Keratinocyte (primary cell): ENCODE results near the gene TMEM204. TPM values are rescaled to one million over a fixed set of nuclear protein-coding genes. Genes with fewer than 3 reads are reported as not detected.
A peak's percentile ranks its signal among the peaks of the same experiment; 100 is the strongest.

Experiments used
- DNase-seq: peaks from one replicate; pipeline ENCODE4 v3.0.0-alpha.2; 2011; ENCODE audit warnings: low read depth, missing footprints, low spot score
- FAIRE-seq: peaks from 2 replicates; lab custom pipeline; 2011; peaks lifted over from hg19 to GRCh38; lab: Jason Lieb, UNC
- H2AFZ ChIP-seq: 2 replicates; pipeline ENCODE4 v1.6.0; 2012; ENCODE audit warnings: low read length, control low read depth, inconsistent platforms; ENCODE audit not compliant: control insufficient read depth
- H3K27ac ChIP-seq: 2 replicates; pipeline ENCODE4 v1.5.1; 2011; ENCODE audit warnings: low read length; ENCODE audit not compliant: control insufficient read depth, insufficient read depth
- H3K27me3 ChIP-seq: 3 replicates; pipeline ENCODE4 v1.6.0; 2011; ENCODE audit warnings: low read length; ENCODE audit not compliant: control insufficient read depth, insufficient read depth; ENCODE audit errors: extremely low read depth
- H3K36me3 ChIP-seq, 2 experiments: 2 replicates in 1 of 2; 3 replicates in 1 of 2; pipeline ENCODE4 v1.5.1; 2011; ENCODE audit warnings: low read length in 2 of 2, mild to moderate bottlenecking in 1 of 2; ENCODE audit not compliant: control insufficient read depth in 2 of 2, insufficient read depth in 2 of 2; ENCODE audit errors: extremely low read depth in 1 of 2
- H3K4me1 ChIP-seq: 3 replicates; pipeline ENCODE4 v1.5.1; 2011; ENCODE audit warnings: low read length; ENCODE audit not compliant: control insufficient read depth, insufficient read depth; ENCODE audit errors: extremely low read depth
- H3K4me2 ChIP-seq: 3 replicates; pipeline ENCODE4 v1.6.0; 2011; ENCODE audit warnings: low read depth, low read length; ENCODE audit not compliant: control insufficient read depth, insufficient read depth; ENCODE audit errors: extremely low read depth
- H3K4me3 ChIP-seq, 3 experiments: fragments of 200-600 bp in 1 of 3; sonication (generic) in 1 of 3; 2 replicates in 2 of 3; 3 replicates in 1 of 3; pipeline ENCODE4 v1.5.1; 2011 to 2016; ENCODE audit warnings: low read length in 3 of 3, mild to moderate bottlenecking in 3 of 3, control low read depth in 2 of 3, inconsistent platforms in 1 of 3, low read depth in 1 of 3, mixed read lengths in 1 of 3, mixed run types in 1 of 3, moderate library complexity in 1 of 3; ENCODE audit not compliant: control insufficient read depth in 2 of 3, insufficient read depth in 2 of 3; ENCODE audit errors: extremely low read depth in 1 of 3
- H3K79me2 ChIP-seq: 2 replicates; pipeline ENCODE4 v1.6.0; 2012; ENCODE audit warnings: low read length; ENCODE audit not compliant: control insufficient read depth, insufficient read depth
- H3K9ac ChIP-seq: 3 replicates; pipeline ENCODE4 v1.6.0; 2011; ENCODE audit warnings: low read length; ENCODE audit not compliant: control insufficient read depth, insufficient read depth; ENCODE audit errors: extremely low read depth
- H3K9me1 ChIP-seq: 3 replicates; pipeline ENCODE4 v1.6.0; 2011; ENCODE audit warnings: low read length; ENCODE audit not compliant: control insufficient read depth, insufficient read depth; ENCODE audit errors: extremely low read depth
- H3K9me3 ChIP-seq: 2 replicates; pipeline ENCODE4 v1.5.1; 2012; ENCODE audit warnings: low read depth, low read length; ENCODE audit not compliant: control insufficient read depth
- H4K20me1 ChIP-seq: 3 replicates; pipeline ENCODE4 v1.6.0; 2011; ENCODE audit warnings: low read length; ENCODE audit not compliant: control insufficient read depth, insufficient read depth; ENCODE audit errors: extremely low read depth
- EZH2 ChIP-seq: IDR thresholded peaks from one replicate; pipeline ENCODE4 v1.6.1; 2012; ENCODE audit warnings: inconsistent platforms, mild to moderate bottlenecking, low read length, moderate library complexity
- dilution Hi-C: fragments of 300-500 bp; cut with MboI; formaldehyde crosslinking; loops from one replicate; pipeline ENCODE4 v1.7.0; 2020; ENCODE audit warnings: low sequenced_read_pairs; ENCODE audit not compliant: extremely low pct_ligation_motif_present
- polyA plus RNA-seq, 5 experiments: library from polyadenylated mRNA; depleted of rRNA in 3 of 5; stranded (reverse) in 3 of 5; stranded (forward) in 1 of 5; unstranded in 1 of 5; fragments of >200 nt; gene quantifications; 1 replicate in 1 of 5; 2 replicates in 3 of 5; 3 replicates in 1 of 5; pipeline versions ENCODE4 v1.2.1 to v1.2.3, GENCODE V29; 2011 to 2012; ENCODE audit warnings: missing spikeins in 2 of 5, low read depth in 1 of 5, low replicate concordance in 1 of 5
- TF ChIP-seq, protein P1 (sequence below), 3 experiments: IDR thresholded peaks in 1 of 3; conservative IDR thresholded peaks in 1 of 3; optimal IDR thresholded peaks in 1 of 3; 2 replicates in 2 of 3; 3 replicates in 1 of 3; pipeline versions ENCODE3 to v1.5.1; 2011; ENCODE audit warnings: low read length in 3 of 3, mild to moderate bottlenecking in 3 of 3, moderate library complexity in 2 of 3, control low read depth in 1 of 3, inconsistent platforms in 1 of 3; ENCODE audit not compliant: insufficient read depth in 2 of 3; ENCODE audit errors: extremely low read depth in 1 of 3

The TMEM204 gene
- polyA plus RNA-seq, 1 donor (not counting 4 experiments of a cell fraction or from before 2014, with no cell fraction given): 1.0 TPM

DNA sequence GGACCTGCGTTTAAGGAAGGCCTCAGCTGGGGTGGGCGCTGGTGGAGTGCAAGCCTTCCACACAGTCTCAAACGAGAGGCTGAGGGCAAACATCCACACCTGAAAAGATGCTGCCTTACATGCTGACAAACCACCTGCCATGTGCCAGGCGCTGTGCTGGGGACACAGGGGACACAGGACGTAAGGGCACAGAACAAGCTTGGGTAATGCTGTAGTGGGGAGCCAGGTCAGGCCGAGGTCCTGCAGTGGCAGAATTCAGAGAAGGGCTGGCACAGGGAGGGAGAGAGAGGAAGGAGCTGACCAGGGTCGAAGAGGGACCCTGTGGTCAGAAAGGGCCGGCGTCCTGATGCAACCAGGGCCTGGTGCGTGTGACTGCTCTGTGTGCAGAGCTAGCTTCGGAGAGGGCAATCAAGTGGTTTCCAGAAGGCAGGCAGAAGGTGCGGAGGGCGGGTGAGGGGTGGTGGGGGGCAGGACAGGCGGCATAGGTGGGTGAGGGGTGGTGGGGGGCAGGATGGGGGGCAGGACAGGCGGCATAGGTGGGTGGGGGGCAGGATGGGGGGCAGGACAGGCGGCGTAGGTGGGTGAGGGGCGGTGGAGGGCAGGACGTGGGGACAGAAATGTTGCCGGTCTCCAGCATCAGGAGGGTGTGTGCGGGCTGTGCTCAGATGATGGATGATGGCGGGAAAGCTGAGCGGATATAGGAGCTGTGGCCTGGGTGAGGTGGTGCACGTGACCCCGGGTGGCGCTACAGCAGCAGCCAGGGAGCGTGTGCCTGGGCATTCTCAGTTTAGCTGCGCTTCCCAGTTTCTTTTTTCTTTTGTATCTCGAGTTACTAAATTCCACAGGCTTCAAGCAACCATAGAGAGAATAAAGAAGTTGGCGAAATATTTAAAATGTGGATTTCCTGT is 21.6 kb upstream of the TMEM204 start:
- Histone ChIP-seq H3K4me3 (no peak overlapping the region), H3K79me2 (no peaks in the 10 kb centered on the region), H3K4me1 (no peaks in the 10 kb centered on the region), H3K27me3 (no peaks in the 10 kb centered on the region), H4K20me1 (no peaks in the 10 kb centered on the region), H3K36me3 (peaks cover 0 to 7% of the 10 kb centered on the region in 2 experiments), H2AFZ (no peak overlapping the region), H3K9me3 (no peaks in the 10 kb centered on the region), H3K9me1 (no peaks in the 10 kb centered on the region), H3K9ac (no peak overlapping the region), H3K27ac (no peak overlapping the region), H3K4me2 (no peak overlapping the region)
- dilution Hi-C loops: no loop called here
- FAIRE-seq: no peak
- TF ChIP-seq, protein P1, sequence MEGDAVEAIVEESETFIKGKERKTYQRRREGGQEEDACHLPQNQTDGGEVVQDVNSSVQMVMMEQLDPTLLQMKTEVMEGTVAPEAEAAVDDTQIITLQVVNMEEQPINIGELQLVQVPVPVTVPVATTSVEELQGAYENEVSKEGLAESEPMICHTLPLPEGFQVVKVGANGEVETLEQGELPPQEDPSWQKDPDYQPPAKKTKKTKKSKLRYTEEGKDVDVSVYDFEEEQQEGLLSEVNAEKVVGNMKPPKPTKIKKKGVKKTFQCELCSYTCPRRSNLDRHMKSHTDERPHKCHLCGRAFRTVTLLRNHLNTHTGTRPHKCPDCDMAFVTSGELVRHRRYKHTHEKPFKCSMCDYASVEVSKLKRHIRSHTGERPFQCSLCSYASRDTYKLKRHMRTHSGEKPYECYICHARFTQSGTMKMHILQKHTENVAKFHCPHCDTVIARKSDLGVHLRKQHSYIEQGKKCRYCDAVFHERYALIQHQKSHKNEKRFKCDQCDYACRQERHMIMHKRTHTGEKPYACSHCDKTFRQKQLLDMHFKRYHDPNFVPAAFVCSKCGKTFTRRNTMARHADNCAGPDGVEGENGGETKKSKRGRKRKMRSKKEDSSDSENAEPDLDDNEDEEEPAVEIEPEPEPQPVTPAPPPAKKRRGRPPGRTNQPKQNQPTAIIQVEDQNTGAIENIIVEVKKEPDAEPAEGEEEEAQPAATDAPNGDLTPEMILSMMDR (optimal IDR thresholded peaks at IDR 0.05 in 1 of 3, IDR thresholded peaks at IDR 0.05 in 1 of 3, conservative IDR thresholded peaks at IDR 0.05 in 1 of 3; ENCODE audit: extremely low read depth in 1 of 3, insufficient read depth in 2 of 3, low read length in 3 of 3): peak in 1 of 3 experiments; percentile 22
- no peak for TF ChIP-seq EZH2
- no peak for DNase-seq

DNA sequence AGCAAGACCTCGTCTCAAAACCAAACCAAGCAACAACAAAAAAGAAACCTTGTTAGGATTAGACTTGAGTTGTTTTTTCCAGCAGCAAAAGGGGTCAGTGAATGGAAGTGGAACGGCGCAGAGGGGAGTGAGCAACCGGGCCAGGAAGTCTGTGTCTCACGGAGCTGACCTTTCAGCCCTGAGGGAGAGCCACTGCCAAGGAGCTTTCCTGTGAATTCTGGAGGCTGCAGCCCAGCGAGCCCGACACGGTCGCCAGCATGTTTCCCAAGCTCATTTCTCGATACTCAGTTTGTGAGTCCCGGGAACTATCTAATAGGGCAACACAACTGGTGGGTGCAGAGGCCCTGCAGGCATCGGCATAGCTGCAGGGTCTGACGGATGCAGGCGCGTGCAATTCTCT is 20.7 kb upstream of the TMEM204 start:
- Histone ChIP-seq H3K36me3 (peaks cover 0 to 7% of the 10 kb centered on the region in 2 experiments), H3K4me2 (no peak overlapping the region), H3K27ac (no peak overlapping the region), H3K9ac (no peak overlapping the region), H2AFZ (no peak overlapping the region), H3K4me3 (no peak overlapping the region), H3K4me1 (no peaks in the 10 kb centered on the region), H3K9me1 (no peaks in the 10 kb centered on the region), H3K9me3 (no peaks in the 10 kb centered on the region), H3K27me3 (no peaks in the 10 kb centered on the region), H3K79me2 (no peaks in the 10 kb centered on the region), H4K20me1 (no peaks in the 10 kb centered on the region)
- FAIRE-seq: no peak
- dilution Hi-C loops: no loop called here
- TF ChIP-seq, protein P1 (optimal IDR thresholded peaks at IDR 0.05 in 1 of 3, IDR thresholded peaks at IDR 0.05 in 1 of 3, conservative IDR thresholded peaks at IDR 0.05 in 1 of 3; ENCODE audit: extremely low read depth in 1 of 3, insufficient read depth in 2 of 3, low read length in 3 of 3): no peak
- no peak for TF ChIP-seq EZH2
- DNase-seq: no peak
